Superior temporal gyrus (tissue), 1 donor: ENCODE data around the gene CTNND2.
A peak's percentile ranks its signal among the peaks of the same experiment; 100 is the strongest.
"Not testable (repeated sequence)": the region's sequence is repeated elsewhere in the genome, so short reads cannot be mapped to it uniquely, and the experiment has no call there.

ENCODE experiments used
- DNase-seq: peaks from one replicate; pipeline ENCODE4 v3.0.0-alpha.2; 2016; ENCODE audit errors: extremely low spot score

Gene CTNND2

GRCh38 chr5:11873587-11873986 lies 30.7 kb downstream of the CTNND2 start:
- no peak for DNase-seq

- no peak for DNase-seq
Observed at GRCh38 chr5:11869203-11869602, 35.0 kb downstream of the CTNND2 start.

GRCh38 chr5:11863911-11864310 lies 40.3 kb downstream of the CTNND2 start:
- no peak for DNase-seq

- no peak for DNase-seq
Observed at GRCh38 chr5:11857391-11857790, 46.9 kb downstream of the CTNND2 start.

- DNase-seq = no peak
Observed at GRCh38 chr5:11854936-11855335, 49.3 kb downstream of the CTNND2 start.

- DNase-seq = no peak
Observed at GRCh38 chr5:11853796-11854195, 50.5 kb downstream of the CTNND2 start.

- no peak for DNase-seq
Observed at GRCh38 chr5:11853140-11853539, 51.1 kb downstream of the CTNND2 start.

- no peak for DNase-seq
Observed at GRCh38 chr5:11852717-11853087, 51.5 kb downstream of the CTNND2 start.

- DNase-seq = no peak
Observed at GRCh38 chr5:11851965-11852716, 52.1 kb downstream of the CTNND2 start.

- DNase-seq = peak; percentile 34
Observed at GRCh38 chr5:11851416-11851815, 52.8 kb downstream of the CTNND2 start.

GRCh38 chr5:11828566-11828965 lies 75.7 kb downstream of the CTNND2 start:
- not testable (repeated sequence) for DNase-seq

- no peak for DNase-seq
Observed at GRCh38 chr5:11822598-11822997, 81.6 kb downstream of the CTNND2 start.

GRCh38 chr5:11815916-11816315 lies 88.3 kb downstream of the CTNND2 start:
- DNase-seq = no peak

- DNase-seq = no peak
Observed at GRCh38 chr5:11815481-11815880, 88.8 kb downstream of the CTNND2 start.

- no peak for DNase-seq
Observed at GRCh38 chr5:11814373-11814772, 89.9 kb downstream of the CTNND2 start.

- DNase-seq = no peak
Observed at GRCh38 chr5:11809407-11809806, 94.8 kb downstream of the CTNND2 start.

GRCh38 chr5:11803436-11803835 lies 100.8 kb downstream of the CTNND2 start:
- DNase-seq = no peak

- DNase-seq = no peak
Observed at GRCh38 chr5:11801061-11801460, 103.2 kb downstream of the CTNND2 start.

- peak; percentile 33 for DNase-seq
Observed at GRCh38 chr5:11797132-11797531, 107.1 kb downstream of the CTNND2 start.

GRCh38 chr5:11793396-11793795 lies 110.8 kb downstream of the CTNND2 start:
- DNase-seq = no peak

- DNase-seq = peak; percentile 42
Observed at GRCh38 chr5:11792621-11793020, 111.6 kb downstream of the CTNND2 start.

GRCh38 chr5:11791792-11792191 lies 112.5 kb downstream of the CTNND2 start:
- DNase-seq = peak; percentile 73

GRCh38 chr5:11790201-11790600 lies 114.0 kb downstream of the CTNND2 start:
- no peak for DNase-seq

- no peak for DNase-seq
Observed at GRCh38 chr5:11785771-11786352, 118.4 kb downstream of the CTNND2 start.
